Measurements from ENCODE around the gene GFRA1. TPM values are rescaled to one million over a fixed set of nuclear protein-coding genes. Genes with fewer than 3 reads are reported as not detected.

The GFRA1 gene
- total RNA-seq, 1 experiment from 2014 or later = 0.30 TPM

DNA sequence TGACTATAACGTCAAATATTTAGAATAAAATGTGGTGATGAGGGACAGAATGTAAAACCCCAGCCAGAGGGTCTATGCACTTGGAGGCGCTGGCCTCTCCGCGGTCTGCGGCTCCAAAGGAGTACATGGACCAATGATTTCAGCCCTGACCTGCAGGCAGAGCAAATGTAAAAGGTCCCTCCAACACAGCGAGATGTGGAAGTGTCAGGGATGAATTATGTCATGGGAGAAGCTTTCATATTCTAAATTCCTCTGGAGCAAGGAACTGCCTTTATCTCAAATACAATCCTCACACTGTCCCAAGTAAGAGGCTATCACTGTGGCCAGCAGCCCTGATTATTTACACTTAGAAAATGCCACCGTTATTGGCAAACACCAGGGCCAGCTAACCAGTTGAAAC is 139.4 kb downstream of the GFRA1 start:
- intact Hi-C loops (cut with micrococcal nuclease) = no loop called here
- ATAC-seq (no peak), DNase-seq (ENCODE audit: low read depth, low spot score) (no peak)
- RAD21 ChIA-PET (ENCODE audit: low non-redundant PET in 1 of 2, low total read pairs in 2 of 2, uncharacterized antibody in 2 of 2, unreplicated experiment in 2 of 2) = no interaction called here
- Histone ChIP-seq H3K9me3 (ENCODE audit: control insufficient read depth in 1 of 2, insufficient read depth in 1 of 2, low read depth in 1 of 2, low read length in 2 of 2) (no peaks in the 10 kb centered on the region), H3K27ac (ENCODE audit: low read depth, low read length) (no peak overlapping the region), H3K79me2 (ENCODE audit: insufficient read depth, low read length) (no peaks in the 10 kb centered on the region), H3K36me3 (ENCODE audit: control insufficient read depth in 1 of 2, insufficient read depth in 2 of 2, low read length in 2 of 2) (no peaks in the 10 kb centered on the region), H3K9ac (ENCODE audit: low read length) (no peak overlapping the region), H2AFZ (ENCODE audit: low read depth, low read length, poor library complexity, severe bottlenecking) (no peak overlapping the region), H3K4me3 (replicated peaks in 1 of 2; ENCODE audit: low read depth in 1 of 2, low read length in 2 of 2) (no peak overlapping the region), H3K9me2 (ENCODE audit: insufficient read depth) (no peaks in the 10 kb centered on the region), H3K27me3 (ENCODE audit: insufficient read depth, low read length) (peaks cover 28% of the 10 kb centered on the region), H4K20me1 (ENCODE audit: insufficient read depth) (no peaks in the 10 kb centered on the region), H3K4me2 (ENCODE audit: low read length) (no peak overlapping the region), H3K4me1 (ENCODE audit: control insufficient read depth in 1 of 2, insufficient read depth in 2 of 2, low read length in 2 of 2) (no peaks in the 10 kb centered on the region)
- CTCF ChIA-PET = no interaction called here
- POLR2A ChIA-PET = no interaction called here
- TF ChIP-seq CBX3 (IDR thresholded peaks at IDR 0.05; ENCODE audit: low read depth) (no peak), EGR1 (IDR thresholded peaks at IDR 0.05; ENCODE audit: low read depth) (no peak), EZH2phosphoT487 (IDR thresholded peaks at IDR 0.05; ENCODE audit: borderline replicate concordance) (no peak)
- TF ChIP-seq, protein P1, sequence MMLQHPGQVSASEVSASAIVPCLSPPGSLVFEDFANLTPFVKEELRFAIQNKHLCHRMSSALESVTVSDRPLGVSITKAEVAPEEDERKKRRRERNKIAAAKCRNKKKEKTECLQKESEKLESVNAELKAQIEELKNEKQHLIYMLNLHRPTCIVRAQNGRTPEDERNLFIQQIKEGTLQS (IDR thresholded peaks at IDR 0.05) = no peak
- no TSS peak for BruUV-seq (replicated peaks)

DNA sequence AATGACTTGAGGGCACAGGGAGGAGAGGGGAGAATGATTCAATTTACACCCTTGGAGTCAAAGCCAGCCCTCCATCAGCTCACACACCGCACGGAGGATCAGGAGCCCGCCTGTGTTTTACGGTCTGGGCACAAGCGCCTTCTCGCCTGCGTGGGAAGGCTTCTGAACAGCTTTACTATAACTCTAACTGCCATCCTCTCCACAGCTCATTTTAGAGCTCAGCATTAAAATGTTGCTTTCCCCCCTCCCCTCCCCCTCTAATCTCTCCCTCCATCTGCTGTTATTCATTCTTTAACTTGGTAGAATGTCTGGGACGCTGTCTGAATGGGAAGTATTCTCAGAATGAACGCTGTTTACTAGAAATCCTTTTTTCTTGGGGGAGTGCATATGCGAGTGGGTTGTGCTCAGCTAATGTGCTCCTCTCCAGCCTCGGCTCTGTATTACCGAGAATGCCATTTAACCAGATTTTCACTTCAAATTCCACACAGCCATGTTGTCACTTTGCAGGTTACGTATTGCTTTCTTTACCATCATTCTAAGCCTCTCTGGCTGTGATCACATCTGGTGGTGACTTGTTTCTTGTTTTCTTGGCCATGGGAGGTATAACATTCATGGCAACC is 140.1 kb downstream of the GFRA1 start:
- Histone ChIP-seq H3K27me3 (ENCODE audit: insufficient read depth, low read length) (peaks cover 28% of the 10 kb centered on the region), H3K9ac (ENCODE audit: low read length) (no peak overlapping the region), H3K9me2 (ENCODE audit: insufficient read depth) (no peaks in the 10 kb centered on the region), H3K4me1 (ENCODE audit: control insufficient read depth in 1 of 2, insufficient read depth in 2 of 2, low read length in 2 of 2) (no peaks in the 10 kb centered on the region), H2AFZ (ENCODE audit: low read depth, low read length, poor library complexity, severe bottlenecking) (no peak overlapping the region), H3K4me2 (ENCODE audit: low read length) (no peak overlapping the region), H4K20me1 (ENCODE audit: insufficient read depth) (no peaks in the 10 kb centered on the region), H3K9me3 (ENCODE audit: control insufficient read depth in 1 of 2, insufficient read depth in 1 of 2, low read depth in 1 of 2, low read length in 2 of 2) (no peaks in the 10 kb centered on the region), H3K36me3 (ENCODE audit: control insufficient read depth in 1 of 2, insufficient read depth in 2 of 2, low read length in 2 of 2) (no peaks in the 10 kb centered on the region), H3K4me3 (replicated peaks in 1 of 2; ENCODE audit: low read depth in 1 of 2, low read length in 2 of 2) (no peak overlapping the region), H3K27ac (ENCODE audit: low read depth, low read length) (no peak overlapping the region), H3K79me2 (ENCODE audit: insufficient read depth, low read length) (no peaks in the 10 kb centered on the region)
- ChIA-PET RAD21 (ENCODE audit: low non-redundant PET in 1 of 2, low total read pairs in 2 of 2, uncharacterized antibody in 2 of 2, unreplicated experiment in 2 of 2) (no interaction called here), POLR2A (no interaction called here), CTCF (no interaction called here)
- no TSS peak for BruUV-seq (replicated peaks)
- no peak for TF ChIP-seq EGR1 (IDR thresholded peaks at IDR 0.05; ENCODE audit: low read depth)
- no peak for TF ChIP-seq JUND (IDR thresholded peaks at IDR 0.05)
- TF ChIP-seq CBX3 (IDR thresholded peaks at IDR 0.05; ENCODE audit: low read depth) = no peak
- no peak for DNase-seq (ENCODE audit: low read depth, low spot score)
- intact Hi-C loops (cut with micrococcal nuclease) = no loop called here
- ATAC-seq = no peak
